ENCODE results near the gene CHST3.

The CHST3 gene

GRCh38 chr10:72059843-72060822 is 95.9 kb downstream of the CHST3 start:
- no peak for DNase-seq

DNA sequence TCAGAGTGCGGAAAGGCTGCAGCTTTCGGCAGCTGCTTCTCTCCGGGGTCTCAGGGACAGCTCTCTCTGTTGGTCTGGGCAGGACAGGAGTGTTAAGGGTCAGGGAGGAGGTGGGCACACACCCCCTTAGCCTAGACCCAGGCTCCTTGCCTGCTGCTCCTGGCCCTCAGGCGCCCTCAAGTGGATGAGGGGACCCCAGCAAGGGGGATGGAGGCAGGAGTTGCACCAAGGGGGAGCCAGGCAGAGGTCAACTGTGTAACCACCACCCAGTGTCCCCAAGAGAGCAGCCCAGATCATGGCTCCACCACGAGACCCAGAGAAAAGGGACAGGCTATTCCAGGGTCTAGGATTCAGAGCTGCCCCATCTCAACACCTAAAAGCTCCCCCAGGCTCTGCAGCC is 97.3 kb downstream of the CHST3 start:
- no peak for DNase-seq

DNA sequence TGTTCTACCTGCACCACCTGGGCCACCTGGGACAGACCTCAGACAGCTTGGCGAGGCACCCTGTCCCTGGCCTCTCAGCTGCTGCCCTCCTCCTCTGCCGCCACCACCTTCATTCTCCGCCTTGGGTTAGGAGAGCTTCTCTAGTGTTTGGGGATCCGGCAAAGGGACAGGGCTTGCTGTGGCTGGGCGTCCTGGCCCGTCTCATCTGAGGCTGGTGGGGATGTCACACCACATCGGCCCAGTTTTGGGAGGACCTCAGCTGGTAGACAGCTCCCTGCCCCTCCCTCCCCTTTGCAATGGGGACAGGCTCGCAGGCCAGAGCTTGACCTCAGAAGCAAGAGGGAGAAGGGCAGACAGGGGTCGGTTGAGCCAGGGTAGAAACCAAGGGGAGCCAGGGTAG is 97.7 kb downstream of the CHST3 start:
- no peak for DNase-seq

DNA sequence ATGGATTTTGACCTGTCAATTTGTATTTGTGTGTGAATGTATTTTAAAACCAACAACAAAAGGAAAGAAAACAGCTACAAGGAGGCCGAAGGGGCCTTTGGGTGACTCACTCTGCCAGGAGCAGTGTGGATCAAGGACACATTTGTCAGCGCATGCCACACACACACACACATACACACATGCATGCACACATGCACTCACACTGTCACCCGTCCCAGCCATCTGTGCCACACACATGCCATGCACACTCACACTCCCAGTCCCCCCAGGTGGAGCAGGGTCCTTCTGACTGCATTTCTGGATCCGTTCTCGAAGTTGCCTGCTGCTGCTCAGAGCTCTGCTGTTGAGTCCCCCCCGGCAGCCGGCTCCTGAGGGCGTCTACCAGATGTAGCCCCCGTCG is 98.2 kb downstream of the CHST3 start:
- DNase-seq, result no peak
